A204.1 (cell line): ENCODE data around the gene CTDSPL.
"Not testable (repeated sequence)": the region's sequence is repeated elsewhere in the genome, so short reads cannot be mapped to it uniquely, and the experiment has no call there.

ENCODE experiments used
- FAIRE-seq: peaks from 2 replicates; lab custom pipeline; 2012; peaks lifted over from hg19 to GRCh38; lab: Jason Lieb, UNC

Gene CTDSPL

GRCh38 chr3:37968813-37969595 is 107.3 kb downstream of the CTDSPL start:
- FAIRE-seq: no peak

DNA sequence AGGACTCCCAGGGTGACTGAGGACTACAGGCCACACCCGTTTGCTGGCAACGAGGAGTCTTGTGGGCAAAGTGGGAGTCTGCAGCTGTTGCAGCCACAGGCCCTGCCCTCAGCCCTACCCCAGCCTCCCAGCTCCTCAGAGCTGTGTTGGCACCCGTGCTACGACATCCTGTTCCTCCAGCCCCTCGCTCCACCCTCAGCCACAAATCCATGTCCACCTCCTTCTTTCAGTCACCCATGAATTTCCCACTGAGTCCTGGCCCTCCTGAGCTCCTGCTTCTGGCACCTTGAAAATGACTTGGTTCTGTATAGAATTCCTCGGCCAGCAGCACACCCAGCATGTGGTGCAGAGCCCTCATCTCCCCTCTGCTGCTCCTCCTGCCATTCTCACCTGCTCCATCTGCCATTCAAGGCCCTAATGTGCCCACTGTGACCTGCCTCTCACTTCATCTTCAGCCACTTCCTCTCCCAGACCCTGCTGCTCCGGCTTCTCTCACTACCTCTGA is 108.0 kb downstream of the CTDSPL start:
- no peak for FAIRE-seq

- FAIRE-seq: no peak
These were observed 109.1 kb downstream of the CTDSPL start for GRCh38 chr3:37970802-37971201.

- FAIRE-seq: no peak
These were observed 109.8 kb downstream of the CTDSPL start for GRCh38 chr3:37971467-37971866.

- FAIRE-seq: not testable (repeated sequence)
These were observed 110.4 kb downstream of the CTDSPL start for GRCh38 chr3:37972056-37972455.

DNA sequence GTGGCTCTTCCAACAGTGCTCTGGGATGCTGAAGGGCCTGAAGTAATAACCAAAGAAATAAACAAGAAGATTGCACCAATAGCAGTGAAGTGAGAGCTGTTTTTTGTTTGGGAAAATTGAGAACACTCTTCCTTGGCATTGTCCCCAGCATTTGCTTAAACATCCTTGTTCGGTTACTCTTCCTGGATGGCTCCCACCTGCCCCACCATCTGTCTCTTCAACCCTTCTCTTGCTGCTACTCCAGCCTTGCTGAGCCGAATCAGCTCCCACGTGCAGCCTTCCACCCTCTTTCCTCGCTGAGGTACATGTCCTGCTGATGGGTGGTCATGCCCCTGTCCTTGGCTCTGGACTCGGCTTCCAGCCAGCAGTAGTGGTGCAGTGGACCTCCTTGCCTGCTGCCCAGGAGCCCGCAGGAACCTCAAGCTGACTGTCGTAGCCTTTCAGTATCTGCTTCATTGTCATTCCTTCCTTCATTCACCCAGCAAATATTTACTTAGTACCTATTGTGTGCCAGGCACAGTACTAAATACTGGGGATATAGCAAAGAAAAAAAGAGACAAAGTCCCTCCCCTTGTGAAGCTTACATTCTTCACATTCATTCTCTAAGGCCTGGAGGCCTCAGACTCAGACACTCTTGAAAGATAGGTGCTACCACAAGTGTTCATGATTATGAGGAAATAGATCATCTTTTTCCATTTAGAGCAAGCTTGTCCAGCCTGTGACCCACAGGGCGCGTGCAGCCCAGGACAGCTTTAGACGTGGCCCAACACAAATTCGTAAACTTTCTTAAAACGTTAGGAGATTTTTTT is 111.8 kb downstream of the CTDSPL start:
- no peak for FAIRE-seq

DNA sequence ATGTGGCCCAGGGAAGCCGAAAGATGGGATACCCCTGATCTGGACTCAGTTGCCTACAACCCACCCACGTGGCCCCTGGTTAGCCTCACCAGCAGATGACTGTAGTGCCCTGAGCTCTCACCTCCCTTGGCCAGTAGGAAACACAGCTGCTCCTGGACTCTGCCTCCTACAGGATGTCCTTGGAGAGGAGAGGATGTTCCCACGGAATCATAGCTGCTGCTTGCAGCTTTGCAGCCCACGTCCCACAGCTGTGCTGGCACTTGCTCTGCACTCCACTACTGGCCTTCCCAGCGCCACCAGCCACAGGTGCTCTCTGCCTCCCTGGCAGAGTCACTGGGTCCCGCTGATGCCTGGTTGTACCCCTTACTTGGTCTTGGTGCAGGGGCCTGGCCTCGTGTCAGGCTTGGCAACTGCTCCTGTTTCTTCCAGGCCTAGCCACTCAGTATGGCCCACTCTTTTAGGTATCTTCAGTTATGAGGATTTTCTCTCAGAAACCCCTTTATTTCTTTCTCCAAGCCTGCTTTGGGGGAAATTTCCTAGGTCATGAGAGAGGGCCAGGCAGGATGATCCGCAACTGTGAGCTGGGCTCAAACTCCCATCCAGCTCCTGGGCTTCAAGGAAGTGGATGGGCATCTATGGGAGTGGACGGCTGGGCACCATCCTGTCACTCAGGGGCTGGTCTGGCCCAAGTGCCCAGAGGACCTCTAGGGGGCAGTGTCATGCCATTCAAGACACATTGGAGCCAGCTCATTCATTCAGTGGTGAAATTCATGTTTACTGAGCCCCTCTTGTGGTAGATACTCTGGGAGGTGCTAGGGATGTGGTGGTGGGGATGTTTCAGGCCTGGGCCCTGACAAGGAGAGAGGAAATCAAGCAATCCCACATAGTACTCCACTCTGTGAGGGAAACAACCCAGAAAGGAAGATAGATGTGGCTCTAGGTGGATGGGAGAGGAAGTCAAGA is 112.7 kb downstream of the CTDSPL start:
- no peak for FAIRE-seq

GRCh38 chr3:37979541-37980461 is 118.1 kb downstream of the CTDSPL start:
- FAIRE-seq: no peak

- no peak for FAIRE-seq
These were observed 119.0 kb downstream of the CTDSPL start for GRCh38 chr3:37980462-37981347.

GRCh38 chr3:37981348-37981664 is 119.6 kb downstream of the CTDSPL start:
- FAIRE-seq: no peak

GRCh38 chr3:37982331-37982730 is 120.7 kb downstream of the CTDSPL start:
- no peak for FAIRE-seq

DNA sequence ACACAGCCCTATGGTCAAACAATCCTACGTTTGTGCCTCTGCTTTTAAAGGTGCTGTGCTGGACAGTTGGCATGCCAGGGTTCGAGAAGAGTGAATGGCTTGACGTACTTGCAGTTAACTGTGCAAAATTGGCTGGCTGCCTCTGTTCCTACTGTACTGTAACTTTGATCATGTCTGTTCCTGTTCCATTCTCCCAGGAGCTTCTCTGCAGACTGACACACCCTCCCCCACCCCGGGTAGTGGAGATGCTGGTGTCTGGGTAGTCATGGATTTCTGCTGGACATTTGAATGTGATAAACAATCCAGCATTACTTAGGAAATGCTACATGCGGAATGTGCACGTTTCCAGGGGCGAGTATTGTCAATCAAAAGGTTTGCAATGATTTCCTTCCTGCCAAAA is 122.4 kb downstream of the CTDSPL start:
- FAIRE-seq: no peak

DNA sequence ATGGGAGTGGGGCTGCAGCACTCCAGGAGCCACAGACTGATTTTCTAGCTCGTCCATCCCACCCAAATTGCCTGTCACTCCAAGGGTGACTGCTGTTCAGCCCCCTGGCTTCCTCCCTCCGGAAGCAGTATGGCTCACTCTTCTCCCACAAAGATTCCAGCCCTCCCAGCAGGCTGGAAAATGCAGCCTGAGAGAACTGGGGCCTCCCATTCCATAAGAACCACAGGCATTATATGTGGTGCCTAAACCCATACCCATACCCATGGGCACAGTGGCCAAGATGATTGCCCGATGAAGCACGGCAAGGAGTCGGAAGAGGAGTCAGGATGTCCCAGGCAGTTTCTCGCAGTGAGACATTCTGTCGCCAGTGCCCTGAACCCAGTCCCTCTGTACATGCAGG is 122.9 kb downstream of the CTDSPL start:
- FAIRE-seq: no peak

DNA sequence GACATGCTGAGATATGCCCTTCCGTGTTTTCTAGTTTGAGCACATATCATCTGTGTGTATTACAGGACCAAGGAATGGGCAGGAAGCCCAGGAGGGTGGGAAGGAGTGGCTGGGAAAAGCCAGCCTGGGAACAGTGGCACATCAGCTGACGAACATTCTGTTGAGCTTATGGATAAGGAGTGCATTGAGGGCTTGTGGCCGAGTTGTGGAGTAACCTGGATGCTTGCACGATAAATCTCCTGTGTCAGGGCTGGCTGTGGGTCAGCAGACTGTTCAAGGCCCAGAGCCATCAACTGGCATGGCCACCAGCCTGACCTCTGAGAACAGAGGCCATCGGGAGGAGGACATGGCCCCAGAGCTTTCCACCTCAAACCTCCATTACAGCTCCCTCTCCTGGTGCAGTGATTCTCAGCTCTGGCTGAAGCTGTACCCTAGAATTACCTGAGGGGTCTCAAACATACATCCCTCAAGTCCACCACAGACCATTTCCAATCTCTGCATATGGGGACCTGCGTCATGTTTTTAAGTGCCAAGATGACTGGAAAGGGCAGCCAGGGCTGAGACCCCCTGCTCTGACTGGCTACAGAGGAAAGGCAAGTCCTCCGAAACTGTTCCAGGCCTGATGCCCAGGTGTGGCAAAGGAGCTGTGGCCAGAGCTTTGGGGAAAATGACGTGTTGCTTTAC is 124.1 kb downstream of the CTDSPL start:
- FAIRE-seq: no peak

DNA sequence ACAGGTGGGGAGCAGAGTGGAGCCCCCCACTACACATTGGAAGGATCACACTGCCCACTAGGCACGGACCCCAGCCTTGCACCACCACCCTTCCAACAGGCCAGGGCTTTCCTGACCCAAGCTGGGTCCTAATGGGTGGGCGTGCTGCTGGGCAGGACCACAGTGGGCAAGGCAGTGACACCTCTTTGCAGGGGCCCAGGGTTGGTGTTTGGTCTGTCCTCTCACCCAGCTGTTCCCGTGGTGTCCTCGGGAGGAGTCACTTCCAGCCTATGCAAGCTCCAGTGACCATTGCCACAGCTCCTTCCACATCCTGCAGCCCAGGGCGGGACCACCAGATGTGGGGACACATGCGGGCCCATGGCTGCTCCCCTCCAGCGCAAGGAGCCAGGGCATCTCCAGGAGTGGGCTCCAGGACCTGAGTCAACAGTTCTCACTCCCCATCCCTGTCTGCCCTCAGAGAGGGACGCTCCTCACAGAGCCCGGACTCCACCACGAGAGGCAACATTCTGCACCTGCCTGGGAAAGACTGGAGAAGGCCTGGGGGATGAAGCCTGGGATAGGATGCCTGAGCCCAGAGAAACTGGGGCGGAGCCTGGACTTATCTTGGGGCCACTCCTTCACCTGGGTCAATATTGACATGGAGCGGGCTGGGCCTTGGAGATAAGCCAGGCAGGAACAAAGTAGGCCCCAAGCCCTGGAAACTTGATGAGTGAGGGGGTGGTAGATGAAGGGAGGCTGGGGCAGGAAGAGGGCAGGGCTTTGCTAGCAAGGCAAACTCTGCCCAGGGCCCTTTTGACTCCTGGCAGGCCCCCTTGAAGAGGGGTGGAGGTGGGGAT is 125.0 kb downstream of the CTDSPL start:
- FAIRE-seq: no peak

- no peak for FAIRE-seq
These were observed 125.6 kb downstream of the CTDSPL start for GRCh38 chr3:37987315-37987697.

DNA sequence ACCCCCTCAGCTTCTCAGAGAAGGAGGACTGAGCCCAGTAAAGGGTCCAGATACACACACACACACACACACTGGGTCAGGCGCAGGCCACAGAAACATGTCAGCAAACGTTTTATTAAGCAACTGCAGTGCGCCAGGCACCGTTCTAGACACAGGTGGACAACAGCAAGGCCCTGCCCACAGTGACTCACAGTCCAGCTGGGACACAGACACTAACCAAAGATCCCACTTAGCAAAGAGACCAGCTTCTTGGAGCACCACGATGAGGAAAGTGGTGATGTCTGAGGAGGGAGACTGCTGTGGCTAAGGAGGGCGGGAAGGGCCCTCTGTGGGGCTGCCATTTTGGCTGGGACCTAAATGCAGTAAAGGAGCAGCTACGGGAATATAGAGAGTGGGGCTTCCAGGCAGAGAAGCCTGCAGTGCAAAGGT is 126.1 kb downstream of the CTDSPL start:
- no peak for FAIRE-seq

- FAIRE-seq: not testable (repeated sequence)
These were observed 126.7 kb downstream of the CTDSPL start for GRCh38 chr3:37988376-37988775.
